ENCODE data around the gene XPO1. TPM values are rescaled to one million over a fixed set of nuclear protein-coding genes. Genes with fewer than 3 reads are reported as not detected.
A peak's percentile ranks its signal among the peaks of the same experiment; 100 is the strongest.

XPO1 gene
- total and polyA plus RNA-seq, 10 donors, result 56.8 to 164 (median 101) TPM

DNA sequence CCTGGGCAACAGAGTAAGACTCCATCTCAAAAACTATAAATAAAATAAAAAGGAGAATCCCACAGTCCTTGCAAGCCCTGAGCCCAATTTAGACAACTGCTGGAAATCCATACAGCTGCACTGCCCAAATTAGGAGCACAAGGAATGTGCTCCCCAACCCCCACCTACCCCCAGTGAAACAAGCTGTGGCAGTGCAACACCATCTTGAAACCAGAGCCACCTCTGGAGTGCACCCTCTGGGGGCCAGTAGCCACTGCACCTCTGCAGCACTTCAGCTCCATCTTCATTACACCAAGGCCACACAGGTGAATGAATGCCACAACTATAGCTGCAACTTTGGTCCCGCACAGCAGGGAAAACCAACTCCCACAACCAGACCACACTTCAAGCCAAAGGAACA lies 104.5 kb downstream of the XPO1 start:
- intact Hi-C loops (cut with DNase I; ENCODE audit: low total_unique reads), result no loop called here
- Histone ChIP-seq H3K27me3 (replicated peaks in 1 of 7) (no peaks in the 10 kb centered on the region), H3K27ac (peak overlapping the region in 3 of 8 donors; percentile 59 to 68 (median 66)), H3K36me3 (no peaks in the 10 kb centered on the region), H3K4me3 (no peak overlapping the region), H3K9me3 (peaks cover 0 to 14% (median 9%) of the 10 kb centered on the region in 8 donors), H3K4me1 (peaks cover 26 to 97% (median 58%) of the 10 kb centered on the region in 6 donors)
- TF ChIP-seq, protein P1, sequence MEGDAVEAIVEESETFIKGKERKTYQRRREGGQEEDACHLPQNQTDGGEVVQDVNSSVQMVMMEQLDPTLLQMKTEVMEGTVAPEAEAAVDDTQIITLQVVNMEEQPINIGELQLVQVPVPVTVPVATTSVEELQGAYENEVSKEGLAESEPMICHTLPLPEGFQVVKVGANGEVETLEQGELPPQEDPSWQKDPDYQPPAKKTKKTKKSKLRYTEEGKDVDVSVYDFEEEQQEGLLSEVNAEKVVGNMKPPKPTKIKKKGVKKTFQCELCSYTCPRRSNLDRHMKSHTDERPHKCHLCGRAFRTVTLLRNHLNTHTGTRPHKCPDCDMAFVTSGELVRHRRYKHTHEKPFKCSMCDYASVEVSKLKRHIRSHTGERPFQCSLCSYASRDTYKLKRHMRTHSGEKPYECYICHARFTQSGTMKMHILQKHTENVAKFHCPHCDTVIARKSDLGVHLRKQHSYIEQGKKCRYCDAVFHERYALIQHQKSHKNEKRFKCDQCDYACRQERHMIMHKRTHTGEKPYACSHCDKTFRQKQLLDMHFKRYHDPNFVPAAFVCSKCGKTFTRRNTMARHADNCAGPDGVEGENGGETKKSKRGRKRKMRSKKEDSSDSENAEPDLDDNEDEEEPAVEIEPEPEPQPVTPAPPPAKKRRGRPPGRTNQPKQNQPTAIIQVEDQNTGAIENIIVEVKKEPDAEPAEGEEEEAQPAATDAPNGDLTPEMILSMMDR (IDR thresholded peaks at IDR 0.05 in 8 of 11, conservative IDR thresholded peaks at IDR 0.05 in 3 of 11), result no peak
- TF ChIP-seq POLR2A (IDR thresholded peaks at IDR 0.05) (no peak), POLR2AphosphoS5 (IDR thresholded peaks at IDR 0.05) (no peak)
- DNase-seq, result no peak
- WGBS, 5 donors, result 95 to 100% (median 100%) methylated on average over 1 of the region's 1 CpG

DNA sequence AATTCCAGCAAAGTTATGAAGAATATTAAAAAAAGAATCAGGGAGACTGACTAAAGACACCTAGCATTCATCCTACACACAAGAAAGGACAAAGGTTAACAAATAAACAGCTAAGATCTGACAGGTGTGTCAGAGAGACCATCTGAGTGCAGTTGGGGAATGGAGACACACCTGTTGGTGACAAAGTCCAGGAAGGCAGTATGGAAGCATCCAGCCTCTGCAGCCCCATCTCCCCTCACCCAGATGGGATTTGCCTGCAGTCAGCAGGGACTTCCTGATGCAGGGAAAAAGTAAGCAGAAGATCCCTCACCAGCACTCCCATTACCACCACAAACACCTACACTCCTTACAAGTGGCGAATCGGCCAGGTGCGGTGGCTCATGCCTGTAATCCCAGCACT lies 105.2 kb downstream of the XPO1 start:
- DNase-seq, result no peak
- H3K9me3 ChIP-seq, result peaks cover 0 to 12% (median 9%) of the 10 kb centered on the region in 8 donors

DNA sequence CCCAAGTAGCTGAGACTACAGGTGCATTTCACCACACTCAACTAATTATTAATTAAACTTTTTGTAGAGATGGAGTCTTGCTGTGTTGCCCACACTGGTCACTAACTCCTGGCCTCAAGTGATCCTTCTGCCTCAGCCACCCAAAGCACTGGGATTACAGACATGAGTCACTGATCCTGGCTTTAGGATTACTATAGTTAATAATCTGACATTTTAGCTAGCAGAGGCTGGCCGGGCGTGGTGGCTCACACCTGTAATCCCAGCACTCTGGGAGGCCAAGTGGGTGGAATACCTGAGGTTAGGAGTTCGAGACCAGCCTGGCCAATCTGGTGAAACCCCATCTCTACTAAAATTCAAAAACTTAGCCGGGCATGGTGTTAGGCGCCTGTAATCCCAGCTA lies 106.8 kb downstream of the XPO1 start:
- Histone ChIP-seq H3K27me3 (replicated peaks in 1 of 7) (no peaks in the 10 kb centered on the region), H3K36me3 (no peaks in the 10 kb centered on the region), H3K4me1 (peaks cover 20 to 97% (median 55%) of the 10 kb centered on the region in 6 donors), H3K27ac (no peak overlapping the region), H3K9me3 (no peaks in the 10 kb centered on the region), H3K4me3 (no peak overlapping the region)
- DNase-seq, result no peak
- intact Hi-C loops (cut with DNase I; ENCODE audit: low total_unique reads), result no loop called here
- 92 to 99% (median 98%) methylated on average over 2 to 5 of the region's 5 CpGs for WGBS, 5 donors
- no peak for TF ChIP-seq POLR2AphosphoS5 (IDR thresholded peaks at IDR 0.05)
- TF ChIP-seq, protein P1 (IDR thresholded peaks at IDR 0.05 in 8 of 11, conservative IDR thresholded peaks at IDR 0.05 in 3 of 11), result no peak
- no peak for TF ChIP-seq POLR2A (IDR thresholded peaks at IDR 0.05)

More for the DNA sequence above, 105.2 kb downstream of the XPO1 start:
- H3K27ac ChIP-seq, result no peak overlapping the region
- TF ChIP-seq POLR2A (IDR thresholded peaks at IDR 0.05), result no peak
- TF ChIP-seq, protein P1 (IDR thresholded peaks at IDR 0.05 in 8 of 11, conservative IDR thresholded peaks at IDR 0.05 in 3 of 11), result no peak
- no peak for TF ChIP-seq POLR2AphosphoS5 (IDR thresholded peaks at IDR 0.05)
- H3K4me1 ChIP-seq, result peaks cover 25 to 97% (median 56%) of the 10 kb centered on the region in 6 donors
- no peaks in the 10 kb centered on the region for H3K36me3 ChIP-seq
- no peaks in the 10 kb centered on the region for H3K27me3 ChIP-seq (replicated peaks in 1 of 7)
- intact Hi-C loops (cut with DNase I; ENCODE audit: low total_unique reads), result no loop called here
- no peak overlapping the region for H3K4me3 ChIP-seq
- WGBS, 5 donors, result 94 to 100% (median 97%) methylated on average over 2 to 3 of the region's 3 CpGs

Other genes with a start within 250 kb of the XPO1 start
- 100 to 1,000 TPM; 124 to 222 (median 152) TPM for gene USP34, start 67.3 kb downstream of the XPO1 start, total RNA-seq
- 10 to 100 TPM; 52.1 to 59.8 (median 58.4) TPM for gene USP34, start 67.3 kb downstream of the XPO1 start, polyA plus RNA-seq